ENCODE measurements around the gene LAMA3. TPM values are rescaled to one million over a fixed set of nuclear protein-coding genes. Genes with fewer than 3 reads are reported as not detected.

LAMA3 gene
- total and polyA plus RNA-seq, 10 of the 15 experiments (the other 5 are each of a cell fraction or from before 2014, with no cell fraction given): 0.37 to 6.5 (median 5.4) TPM

GRCh38 chr18:23872701-23873550 lies 183.7 kb downstream of the LAMA3 start (continued):
- no peak for TF ChIP-seq PKNOX1 (IDR thresholded peaks at IDR 0.05)
- no peak for TF ChIP-seq ZSCAN29 (IDR thresholded peaks at IDR 0.05)
- no peak for TF ChIP-seq ZZZ3 (IDR thresholded peaks at IDR 0.05; ENCODE audit: control insufficient read depth, insufficient read length, low read depth)
- TF ChIP-seq MYB (IDR thresholded peaks at IDR 0.05; ENCODE audit: borderline replicate concordance, low read depth, low read length): no peak
- TF ChIP-seq SP1 (IDR thresholded peaks at IDR 0.05; ENCODE audit: low read depth, low read length): no peak

- BruUV-seq (replicated peaks): no TSS peak
- TF ChIP-seq FOXK2 (IDR thresholded peaks at IDR 0.05) (no peak), ZBTB33 (IDR thresholded peaks at IDR 0.05) (no peak), EP300 (IDR thresholded peaks at IDR 0.05; ENCODE audit: borderline replicate concordance in 1 of 2, control insufficient read depth in 1 of 2, low read depth in 2 of 2, low read length in 2 of 2) (no peak), ZNF217 (IDR thresholded peaks at IDR 0.05) (no peak), RELB (IDR thresholded peaks at IDR 0.05; ENCODE audit: low read depth) (no peak), IKZF1 (conservative IDR thresholded peaks at IDR 0.05) (no peak), SMAD1 (IDR thresholded peaks at IDR 0.05; ENCODE audit: low read depth, partially characterized antibody) (no peak), SPI1 (IDR thresholded peaks at IDR 0.05; ENCODE audit: borderline replicate concordance, insufficient read depth, low read depth, low read length) (no peak)
- no peak overlapping the region for H2AFZ ChIP-seq (ENCODE audit: control insufficient read depth, low read depth, low read length)
- H3K36me3 ChIP-seq (ENCODE audit: control insufficient read depth in 2 of 2, insufficient read depth in 2 of 2, low read length in 1 of 2): no peaks in the 10 kb centered on the region
- no peaks in the 10 kb centered on the region for H3K9me3 ChIP-seq (replicated peaks; ENCODE audit: control insufficient read depth, insufficient read depth, low read length)
- RAD21 ChIA-PET (ENCODE audit: unreplicated experiment): no interaction called here
- H3K79me2 ChIP-seq (ENCODE audit: control insufficient read depth, insufficient read depth, low read length): no peaks in the 10 kb centered on the region
- POLR2A ChIA-PET: no interaction called here
- no peaks in the 10 kb centered on the region for H3K27me3 ChIP-seq (replicated peaks in 1 of 2; ENCODE audit: control insufficient read depth in 2 of 2, insufficient read depth in 2 of 2, low read length in 1 of 2)
- intact Hi-C loops (cut with micrococcal nuclease; ENCODE audit: unreplicated experiment) (no loop called here), in situ Hi-C loops (cut with MboI) (no loop called here)
- DNase-seq (ENCODE audit: low read depth, low spot score) (no peak), FAIRE-seq (no peak), ATAC-seq (no peak)
- H3K27ac ChIP-seq (ENCODE audit: control insufficient read depth, insufficient read depth): no peak overlapping the region
- CTCF ChIA-PET: no interaction called here
- SMC1A ChIA-PET (ENCODE audit: uncharacterized antibody, unreplicated experiment): no interaction called here
- WGBS (ENCODE audit: insufficient coverage, insufficient replicate concordance, low lambda C conversion rate, missing lambda C conversion rate): 52% methylated on average over 11 of the region's 11 CpGs
- H3K9ac ChIP-seq (ENCODE audit: control insufficient read depth, insufficient read depth, low read length): no peak overlapping the region
- no peak overlapping the region for H3K4me2 ChIP-seq (ENCODE audit: control insufficient read depth, insufficient read depth)
- H3K4me3 ChIP-seq: no peak overlapping the region
- H4K20me1 ChIP-seq (ENCODE audit: control insufficient read depth, insufficient read depth): no peaks in the 10 kb centered on the region
- peaks cover 5% of the 10 kb centered on the region for H3K4me1 ChIP-seq (ENCODE audit: control insufficient read depth, insufficient read depth, low read length)
Observed at GRCh38 chr18:23875966-23876895, 187.0 kb downstream of the LAMA3 start.

Data from GM12878 (cell line).